Measurements from ENCODE around the gene SFT2D3. TPM values are rescaled to one million over a fixed set of nuclear protein-coding genes. Genes with fewer than 3 reads are reported as not detected.

Gene SFT2D3
- total RNA-seq, 2 experiments from 2014 or later: 2.8 to 3.1 TPM

GRCh38 chr2:127658146-127658545 is 43.2 kb upstream of the SFT2D3 start:
- no peak for DNase-seq
- CTCF ChIA-PET: interaction anchor here (1.1 to 2.6 kb wide), 2 partner anchors 29 to 67 kb away, joined by 3 to 10 read pairs; no protein-coding TSS in a partner anchor

GRCh38 chr2:127658641-127659407 is 42.5 kb upstream of the SFT2D3 start:
- ChIA-PET CTCF (interaction anchor here (1.1 to 2.6 kb wide), 2 partner anchors 28 to 68 kb away, joined by 3 to 10 read pairs; no protein-coding TSS in a partner anchor), POLR2A (no interaction called here)
- DNase-seq (no peak), ATAC-seq (no peak)
- peaks cover 15% of the 10 kb centered on the region for H3K27me3 Mint-ChIP-seq
- no peaks in the 10 kb centered on the region for H3K4me1 Mint-ChIP-seq
- no peak overlapping the region for H3K27ac Mint-ChIP-seq
- no peak overlapping the region for H3K4me3 Mint-ChIP-seq
- H3K36me3 Mint-ChIP-seq (ENCODE audit: low read depth): no peaks in the 10 kb centered on the region
- intact Hi-C loops (cut with DNase I, micrococcal nuclease): no loop called here
- H3K9me3 Mint-ChIP-seq (ENCODE audit: low read depth): no peaks in the 10 kb centered on the region

More at GRCh38 chr2:127658146-127658545, 43.2 kb upstream of the SFT2D3 start:
- H3K27ac Mint-ChIP-seq: no peak overlapping the region
- ATAC-seq: no peak
- POLR2A ChIA-PET: no interaction called here
- intact Hi-C loops (cut with DNase I, micrococcal nuclease): no loop called here
- peaks cover 8% of the 10 kb centered on the region for H3K27me3 Mint-ChIP-seq
- H3K9me3 Mint-ChIP-seq (ENCODE audit: low read depth): no peaks in the 10 kb centered on the region
- no peaks in the 10 kb centered on the region for H3K4me1 Mint-ChIP-seq
- H3K36me3 Mint-ChIP-seq (ENCODE audit: low read depth): no peaks in the 10 kb centered on the region
- H3K4me3 Mint-ChIP-seq: no peak overlapping the region

GRCh38 chr2:127659408-127660290 is 41.6 kb upstream of the SFT2D3 start:
- H3K4me1 Mint-ChIP-seq: no peaks in the 10 kb centered on the region
- DNase-seq (no peak), ATAC-seq (no peak)
- H3K27ac Mint-ChIP-seq: no peak overlapping the region
- no peaks in the 10 kb centered on the region for H3K9me3 Mint-ChIP-seq (ENCODE audit: low read depth)
- no peaks in the 10 kb centered on the region for H3K36me3 Mint-ChIP-seq (ENCODE audit: low read depth)
- CTCF ChIA-PET: interaction anchor here (1.3 kb wide), 1 partner anchor 10 kb away, joined by 5 read pairs; no protein-coding TSS in a partner anchor
- intact Hi-C loops (cut with DNase I, micrococcal nuclease): no loop called here
- H3K4me3 Mint-ChIP-seq: no peak overlapping the region
- POLR2A ChIA-PET: interaction anchor here (0.6 to 1.2 kb wide), 2 partner anchors 16 to 92 kb away, joined by 3 to 6 read pairs; no protein-coding TSS in a partner anchor
- peaks cover 15% of the 10 kb centered on the region for H3K27me3 Mint-ChIP-seq

GRCh38 chr2:127660291-127660578 is 41.1 kb upstream of the SFT2D3 start:
- Mint-ChIP-seq H3K27me3 (peaks cover 21% of the 10 kb centered on the region), H3K27ac (no peak overlapping the region), H3K36me3 (ENCODE audit: low read depth) (no peaks in the 10 kb centered on the region), H3K4me3 (no peak overlapping the region), H3K9me3 (ENCODE audit: low read depth) (no peaks in the 10 kb centered on the region), H3K4me1 (no peaks in the 10 kb centered on the region)
- DNase-seq (no peak), ATAC-seq (no peak)
- ChIA-PET POLR2A (interaction anchor here (1.2 kb wide), 1 partner anchor 16 kb away, joined by 6 read pairs; no protein-coding TSS in a partner anchor), CTCF (interaction anchor here (1.3 kb wide), 1 partner anchor 10 kb away, joined by 5 read pairs; no protein-coding TSS in a partner anchor)
- intact Hi-C loops (cut with DNase I, micrococcal nuclease): no loop called here

DNA sequence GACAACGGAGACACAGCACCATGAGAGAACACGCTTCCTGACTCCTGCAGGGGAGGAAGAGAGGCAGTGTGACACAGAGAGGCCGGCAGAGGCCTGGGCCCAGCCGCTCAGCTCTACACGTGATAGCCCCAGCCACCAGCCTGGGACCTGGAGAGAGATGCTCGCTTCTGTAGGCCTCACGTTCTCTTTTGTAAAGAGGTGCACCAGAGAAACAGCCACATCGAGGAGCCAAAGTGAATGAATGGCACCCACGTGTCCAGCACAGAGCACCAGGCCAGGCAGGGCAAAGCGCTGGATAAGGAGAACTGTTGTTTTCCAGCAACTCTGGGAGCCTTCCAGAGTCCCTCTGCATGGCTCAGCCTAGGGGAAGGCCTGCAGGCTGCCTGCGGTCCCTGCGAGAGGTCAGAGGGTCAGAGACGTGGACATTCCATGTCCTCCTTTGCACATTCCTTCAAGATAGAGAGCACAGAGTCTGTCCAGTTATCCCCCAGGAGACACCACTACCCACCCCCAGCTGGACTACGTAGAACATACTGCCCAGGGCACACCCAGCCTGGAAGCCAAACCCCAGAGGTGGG is 40.1 kb upstream of the SFT2D3 start:
- peaks cover 23% of the 10 kb centered on the region for H3K27me3 Mint-ChIP-seq
- no peaks in the 10 kb centered on the region for H3K4me1 Mint-ChIP-seq
- ATAC-seq: no peak
- H3K4me3 Mint-ChIP-seq: no peak overlapping the region
- DNase-seq: no peak
- CTCF ChIA-PET: interaction anchor here (1.3 kb wide), 1 partner anchor 11 kb away, joined by 5 read pairs; no protein-coding TSS in a partner anchor
- intact Hi-C loops (cut with DNase I, micrococcal nuclease): no loop called here
- H3K36me3 Mint-ChIP-seq (ENCODE audit: low read depth): no peaks in the 10 kb centered on the region
- no peak overlapping the region for H3K27ac Mint-ChIP-seq
- H3K9me3 Mint-ChIP-seq (ENCODE audit: low read depth): no peaks in the 10 kb centered on the region
- POLR2A ChIA-PET: interaction anchor here (1.2 kb wide), 1 partner anchor 15 kb away, joined by 6 read pairs; no protein-coding TSS in a partner anchor

- Mint-ChIP-seq H3K36me3 (ENCODE audit: low read depth) (no peaks in the 10 kb centered on the region), H3K27me3 (peaks cover 30% of the 10 kb centered on the region), H3K4me1 (no peaks in the 10 kb centered on the region), H3K4me3 (no peak overlapping the region), H3K27ac (no peak overlapping the region), H3K9me3 (ENCODE audit: low read depth) (no peaks in the 10 kb centered on the region)
- ATAC-seq (no peak), DNase-seq (peak; percentile 4)
- ChIA-PET POLR2A (no interaction called here), CTCF (no interaction called here)
- intact Hi-C loops (cut with DNase I, micrococcal nuclease): no loop called here
These were observed 39.3 kb upstream of the SFT2D3 start for GRCh38 chr2:127661949-127662510.

- Mint-ChIP-seq H3K4me1 (no peaks in the 10 kb centered on the region), H3K27ac (no peak overlapping the region), H3K27me3 (peaks cover 33% of the 10 kb centered on the region), H3K4me3 (no peak overlapping the region), H3K36me3 (ENCODE audit: low read depth) (no peaks in the 10 kb centered on the region), H3K9me3 (ENCODE audit: low read depth) (no peaks in the 10 kb centered on the region)
- DNase-seq: no peak
- ChIA-PET POLR2A (no interaction called here), CTCF (no interaction called here)
- intact Hi-C loops (cut with DNase I, micrococcal nuclease): no loop called here
- ATAC-seq: no peak
These were observed 38.2 kb upstream of the SFT2D3 start for GRCh38 chr2:127662937-127663565.

DNA sequence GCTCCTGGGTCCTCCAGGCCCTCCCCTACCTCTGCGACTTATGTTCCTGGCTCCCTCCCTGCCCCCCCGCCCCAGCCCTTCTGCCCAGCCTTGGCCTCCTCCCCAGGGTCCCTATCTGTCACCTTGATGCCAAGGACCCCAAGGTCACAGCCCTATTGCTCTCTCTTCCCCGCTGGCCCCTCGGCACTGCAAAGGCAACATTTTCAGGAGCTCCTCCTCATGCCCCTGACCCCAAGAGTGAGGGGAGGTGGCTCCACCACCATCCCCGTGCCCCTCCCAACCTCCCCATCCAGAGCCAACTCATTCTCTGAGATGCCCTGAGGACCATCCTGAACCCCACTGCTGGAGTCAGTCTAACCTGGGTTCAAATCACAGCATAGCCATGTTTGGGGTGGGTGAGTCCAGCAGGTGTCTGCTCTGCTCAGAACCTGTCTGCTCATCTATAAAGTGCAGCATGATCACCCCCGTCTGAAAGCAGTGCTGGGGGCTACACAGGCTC is 37.7 kb upstream of the SFT2D3 start:
- H3K9me3 Mint-ChIP-seq (ENCODE audit: low read depth): no peaks in the 10 kb centered on the region
- H3K27ac Mint-ChIP-seq: no peak overlapping the region
- peaks cover 33% of the 10 kb centered on the region for H3K27me3 Mint-ChIP-seq
- H3K36me3 Mint-ChIP-seq (ENCODE audit: low read depth): no peaks in the 10 kb centered on the region
- no peaks in the 10 kb centered on the region for H3K4me1 Mint-ChIP-seq
- intact Hi-C loops (cut with DNase I, micrococcal nuclease): no loop called here
- ChIA-PET CTCF (interaction anchor here (2.2 kb wide), 1 partner anchor 73 kb away, joined by 5 read pairs; no protein-coding TSS in a partner anchor), POLR2A (interaction anchor here (0.7 kb wide), 1 partner anchor 346 kb away, joined by 3 read pairs; no protein-coding TSS in a partner anchor)
- DNase-seq (no peak), ATAC-seq (no peak)
- H3K4me3 Mint-ChIP-seq: no peak overlapping the region

GRCh38 chr2:127664065-127664894 is 37.0 kb upstream of the SFT2D3 start:
- Mint-ChIP-seq H3K27ac (no peak overlapping the region), H3K27me3 (peaks cover 33% of the 10 kb centered on the region), H3K9me3 (ENCODE audit: low read depth) (no peaks in the 10 kb centered on the region), H3K4me3 (no peak overlapping the region), H3K36me3 (ENCODE audit: low read depth) (no peaks in the 10 kb centered on the region), H3K4me1 (no peaks in the 10 kb centered on the region)
- intact Hi-C loops (cut with DNase I, micrococcal nuclease): no loop called here
- ATAC-seq (no peak), DNase-seq (peak; percentile 4)
- ChIA-PET CTCF (interaction anchor here (1.0 to 2.2 kb wide), 2 partner anchors 14 to 74 kb away, joined by 3 to 5 read pairs; no protein-coding TSS in a partner anchor), POLR2A (interaction anchor here (0.7 kb wide), 1 partner anchor 346 kb away, joined by 3 read pairs; no protein-coding TSS in a partner anchor)

DNA sequence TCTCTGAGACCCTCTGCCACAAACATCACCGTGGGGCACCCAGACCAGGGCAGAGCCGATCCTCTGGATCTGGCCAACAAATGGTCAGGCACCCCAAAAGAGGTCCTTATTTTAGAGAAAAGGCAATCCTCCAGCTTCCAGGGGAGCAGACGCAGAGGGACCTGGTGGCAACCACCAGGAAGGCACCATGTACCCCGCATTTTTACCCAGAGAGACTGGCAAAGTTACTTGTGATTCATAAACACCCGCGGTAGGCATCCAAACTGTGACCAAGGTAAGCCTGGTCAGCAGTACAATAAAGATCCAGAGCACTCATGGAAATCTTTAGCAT is 36.4 kb upstream of the SFT2D3 start:
- no peak overlapping the region for H3K27ac Mint-ChIP-seq
- H3K27me3 Mint-ChIP-seq: peaks cover 35% of the 10 kb centered on the region
- POLR2A ChIA-PET: no interaction called here
- no peaks in the 10 kb centered on the region for H3K4me1 Mint-ChIP-seq
- H3K36me3 Mint-ChIP-seq (ENCODE audit: low read depth): no peaks in the 10 kb centered on the region
- intact Hi-C loops (cut with DNase I, micrococcal nuclease): no loop called here
- CTCF ChIA-PET: interaction anchor here (1.0 to 2.2 kb wide), 2 partner anchors 15 to 74 kb away, joined by 3 to 5 read pairs; no protein-coding TSS in a partner anchor
- no peak for ATAC-seq
- no peaks in the 10 kb centered on the region for H3K9me3 Mint-ChIP-seq (ENCODE audit: low read depth)
- H3K4me3 Mint-ChIP-seq: no peak overlapping the region
- no peak for DNase-seq

Measured in activated CD4-positive, alpha-beta T cell treated with anti-CD3 and anti-CD28 coated beads for 36 hours (primary cell).